Measurements from ENCODE around the gene CHFR.

DNA sequence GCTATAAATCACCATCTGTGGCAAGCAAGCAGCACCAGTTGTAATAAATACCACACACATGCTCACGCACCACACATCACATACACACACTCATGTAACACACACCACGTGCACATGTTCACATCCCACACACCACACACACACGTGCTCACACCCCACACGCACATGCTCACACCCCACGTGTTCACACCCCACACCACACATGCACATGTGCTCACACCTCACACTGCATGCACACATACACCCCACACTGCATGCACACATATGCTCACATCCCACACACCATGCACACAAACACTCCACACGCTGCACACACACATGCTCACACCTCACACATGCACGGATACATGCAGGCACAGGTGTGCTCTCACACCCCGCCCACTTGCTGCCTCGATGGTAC is 102.8 kb downstream of the CHFR start:
- TF ChIP-seq, protein P1, sequence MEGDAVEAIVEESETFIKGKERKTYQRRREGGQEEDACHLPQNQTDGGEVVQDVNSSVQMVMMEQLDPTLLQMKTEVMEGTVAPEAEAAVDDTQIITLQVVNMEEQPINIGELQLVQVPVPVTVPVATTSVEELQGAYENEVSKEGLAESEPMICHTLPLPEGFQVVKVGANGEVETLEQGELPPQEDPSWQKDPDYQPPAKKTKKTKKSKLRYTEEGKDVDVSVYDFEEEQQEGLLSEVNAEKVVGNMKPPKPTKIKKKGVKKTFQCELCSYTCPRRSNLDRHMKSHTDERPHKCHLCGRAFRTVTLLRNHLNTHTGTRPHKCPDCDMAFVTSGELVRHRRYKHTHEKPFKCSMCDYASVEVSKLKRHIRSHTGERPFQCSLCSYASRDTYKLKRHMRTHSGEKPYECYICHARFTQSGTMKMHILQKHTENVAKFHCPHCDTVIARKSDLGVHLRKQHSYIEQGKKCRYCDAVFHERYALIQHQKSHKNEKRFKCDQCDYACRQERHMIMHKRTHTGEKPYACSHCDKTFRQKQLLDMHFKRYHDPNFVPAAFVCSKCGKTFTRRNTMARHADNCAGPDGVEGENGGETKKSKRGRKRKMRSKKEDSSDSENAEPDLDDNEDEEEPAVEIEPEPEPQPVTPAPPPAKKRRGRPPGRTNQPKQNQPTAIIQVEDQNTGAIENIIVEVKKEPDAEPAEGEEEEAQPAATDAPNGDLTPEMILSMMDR (IDR thresholded peaks at IDR 0.05; ENCODE audit: low read depth, low read length, missing input control) = no peak
- TF ChIP-seq, protein P2, sequence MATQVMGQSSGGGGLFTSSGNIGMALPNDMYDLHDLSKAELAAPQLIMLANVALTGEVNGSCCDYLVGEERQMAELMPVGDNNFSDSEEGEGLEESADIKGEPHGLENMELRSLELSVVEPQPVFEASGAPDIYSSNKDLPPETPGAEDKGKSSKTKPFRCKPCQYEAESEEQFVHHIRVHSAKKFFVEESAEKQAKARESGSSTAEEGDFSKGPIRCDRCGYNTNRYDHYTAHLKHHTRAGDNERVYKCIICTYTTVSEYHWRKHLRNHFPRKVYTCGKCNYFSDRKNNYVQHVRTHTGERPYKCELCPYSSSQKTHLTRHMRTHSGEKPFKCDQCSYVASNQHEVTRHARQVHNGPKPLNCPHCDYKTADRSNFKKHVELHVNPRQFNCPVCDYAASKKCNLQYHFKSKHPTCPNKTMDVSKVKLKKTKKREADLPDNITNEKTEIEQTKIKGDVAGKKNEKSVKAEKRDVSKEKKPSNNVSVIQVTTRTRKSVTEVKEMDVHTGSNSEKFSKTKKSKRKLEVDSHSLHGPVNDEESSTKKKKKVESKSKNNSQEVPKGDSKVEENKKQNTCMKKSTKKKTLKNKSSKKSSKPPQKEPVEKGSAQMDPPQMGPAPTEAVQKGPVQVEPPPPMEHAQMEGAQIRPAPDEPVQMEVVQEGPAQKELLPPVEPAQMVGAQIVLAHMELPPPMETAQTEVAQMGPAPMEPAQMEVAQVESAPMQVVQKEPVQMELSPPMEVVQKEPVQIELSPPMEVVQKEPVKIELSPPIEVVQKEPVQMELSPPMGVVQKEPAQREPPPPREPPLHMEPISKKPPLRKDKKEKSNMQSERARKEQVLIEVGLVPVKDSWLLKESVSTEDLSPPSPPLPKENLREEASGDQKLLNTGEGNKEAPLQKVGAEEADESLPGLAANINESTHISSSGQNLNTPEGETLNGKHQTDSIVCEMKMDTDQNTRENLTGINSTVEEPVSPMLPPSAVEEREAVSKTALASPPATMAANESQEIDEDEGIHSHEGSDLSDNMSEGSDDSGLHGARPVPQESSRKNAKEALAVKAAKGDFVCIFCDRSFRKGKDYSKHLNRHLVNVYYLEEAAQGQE (IDR thresholded peaks at IDR 0.05) = no peak
- TF ChIP-seq, protein P3, sequence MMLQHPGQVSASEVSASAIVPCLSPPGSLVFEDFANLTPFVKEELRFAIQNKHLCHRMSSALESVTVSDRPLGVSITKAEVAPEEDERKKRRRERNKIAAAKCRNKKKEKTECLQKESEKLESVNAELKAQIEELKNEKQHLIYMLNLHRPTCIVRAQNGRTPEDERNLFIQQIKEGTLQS (IDR thresholded peaks at IDR 0.05) = no peak
- no peak for TF ChIP-seq TAF1 (conservative IDR thresholded peaks at IDR 0.05)
- TF ChIP-seq RAD21 (IDR thresholded peaks at IDR 0.05) = no peak
- TF ChIP-seq, protein P4, sequence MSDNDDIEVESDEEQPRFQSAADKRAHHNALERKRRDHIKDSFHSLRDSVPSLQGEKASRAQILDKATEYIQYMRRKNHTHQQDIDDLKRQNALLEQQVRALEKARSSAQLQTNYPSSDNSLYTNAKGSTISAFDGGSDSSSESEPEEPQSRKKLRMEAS (IDR thresholded peaks at IDR 0.05) = no peak
- TF ChIP-seq HNF4A (conservative IDR thresholded peaks at IDR 0.05) = no peak
- TF ChIP-seq HNF4G (IDR thresholded peaks at IDR 0.05) = no peak
- TF ChIP-seq YY1 (IDR thresholded peaks at IDR 0.05) = no peak
